Nephron progenitor cell (in vitro differentiated cells): ENCODE measurements around the gene CDK17.

Experiments
- DNase-seq: peaks from one replicate; pipeline ENCODE4 v3.0.0; 2021
- H3K27ac Mint-ChIP-seq: 2 replicates; pipeline ENCODE4 v1.8.0; 2021; ENCODE audit warnings: mild to moderate bottlenecking, moderate library complexity, mixed read lengths
- H3K27me3 Mint-ChIP-seq: 2 replicates; pipeline ENCODE4 v1.8.0; 2021; ENCODE audit warnings: mild to moderate bottlenecking, low read depth, mixed read lengths; ENCODE audit not compliant: poor library complexity
- H3K36me3 Mint-ChIP-seq: 2 replicates; pipeline ENCODE4 v1.8.0; 2021; ENCODE audit warnings: low read depth, mixed read lengths
- H3K4me1 Mint-ChIP-seq: 2 replicates; pipeline ENCODE4 v1.8.0; 2021; ENCODE audit warnings: mixed read lengths
- H3K4me3 Mint-ChIP-seq: 2 replicates; pipeline ENCODE4 v1.8.0; 2021; ENCODE audit warnings: mild to moderate bottlenecking, moderate library complexity, mixed read lengths
- H3K9me3 Mint-ChIP-seq: 2 replicates; pipeline ENCODE4 v1.8.0; 2021; ENCODE audit warnings: mild to moderate bottlenecking, moderate library complexity, mixed read lengths
- CTCF ChIP-seq: fragments of 200-600 bp; sonication (generic); IDR thresholded peaks from 2 replicates; pipeline ENCODE4 v1.5.0; 2021; ENCODE audit warnings: antibody characterized with exemption

Gene CDK17

GRCh38 chr12:96242597-96242996 is 157.6 kb downstream of the CDK17 start:
- no peak overlapping the region for H3K27ac Mint-ChIP-seq
- H3K27me3 Mint-ChIP-seq = no peaks in the 10 kb centered on the region
- peaks cover 42% of the 10 kb centered on the region for H3K4me1 Mint-ChIP-seq
- no peak for DNase-seq
- no peak for TF ChIP-seq CTCF
- no peak overlapping the region for H3K4me3 Mint-ChIP-seq
- peaks cover 31% of the 10 kb centered on the region for H3K36me3 Mint-ChIP-seq
- no peaks in the 10 kb centered on the region for H3K9me3 Mint-ChIP-seq

GRCh38 chr12:96241846-96242256 is 158.4 kb downstream of the CDK17 start:
- Mint-ChIP-seq H3K9me3 (no peaks in the 10 kb centered on the region), H3K4me1 (peaks cover 35% of the 10 kb centered on the region), H3K36me3 (peaks cover 26% of the 10 kb centered on the region), H3K27ac (no peak overlapping the region), H3K27me3 (no peaks in the 10 kb centered on the region), H3K4me3 (no peak overlapping the region)
- DNase-seq = no peak
- TF ChIP-seq CTCF = no peak

- Mint-ChIP-seq H3K4me3 (no peak overlapping the region), H3K4me1 (peaks cover 31% of the 10 kb centered on the region), H3K27ac (no peak overlapping the region), H3K9me3 (no peaks in the 10 kb centered on the region), H3K36me3 (peaks cover 26% of the 10 kb centered on the region), H3K27me3 (no peaks in the 10 kb centered on the region)
- TF ChIP-seq CTCF = no peak
- no peak for DNase-seq
Observed at GRCh38 chr12:96241431-96241830, 158.8 kb downstream of the CDK17 start.

- no peak for DNase-seq
- peaks cover 31% of the 10 kb centered on the region for H3K4me1 Mint-ChIP-seq
Observed at GRCh38 chr12:96240656-96241055, 159.6 kb downstream of the CDK17 start.

GRCh38 chr12:96239711-96240635 is 160.3 kb downstream of the CDK17 start:
- no peak for DNase-seq
- H3K27ac Mint-ChIP-seq = peak overlapping the region; percentile 94
- peaks cover 25% of the 10 kb centered on the region for H3K4me1 Mint-ChIP-seq
- H3K9me3 Mint-ChIP-seq = no peaks in the 10 kb centered on the region
- peaks cover 27% of the 10 kb centered on the region for H3K36me3 Mint-ChIP-seq
- H3K27me3 Mint-ChIP-seq = no peaks in the 10 kb centered on the region
- no peak overlapping the region for H3K4me3 Mint-ChIP-seq
- TF ChIP-seq CTCF = no peak

More at GRCh38 chr12:96240656-96241055, 159.6 kb downstream of the CDK17 start:
- Mint-ChIP-seq H3K27ac (peak overlapping the region; percentile 94), H3K36me3 (peaks cover 26% of the 10 kb centered on the region), H3K4me3 (no peak overlapping the region), H3K9me3 (no peaks in the 10 kb centered on the region), H3K27me3 (no peaks in the 10 kb centered on the region)
- TF ChIP-seq CTCF = no peak
